Choroid plexus epithelial cell (primary cell): ENCODE data around the gene NRSN2.
"Not testable (repeated sequence)": the region's sequence is repeated elsewhere in the genome, so short reads cannot be mapped to it uniquely, and the experiment has no call there.

Experiments
- DNase-seq: peaks from one replicate; pipeline ENCODE4 v3.0.0-alpha.2; 2010; ENCODE audit warnings: low read depth
- H3K4me3 ChIP-seq: 2 replicates; pipeline ENCODE4 v1.5.1; 2011; ENCODE audit warnings: low read depth, mild to moderate bottlenecking, control low read depth, low read length, moderate library complexity
- TF ChIP-seq, protein P1 (sequence below): conservative IDR thresholded peaks from 2 replicates; pipeline ENCODE4 v1.5.1; 2011; ENCODE audit warnings: low read depth, mild to moderate bottlenecking, control low read depth, inconsistent platforms, low read length, moderate library complexity

Gene NRSN2

GRCh38 chr20:381581-382290 lies 34.8 kb downstream of the NRSN2 start:
- peak overlapping the region; percentile 71 for H3K4me3 ChIP-seq
- TF ChIP-seq, protein P1, sequence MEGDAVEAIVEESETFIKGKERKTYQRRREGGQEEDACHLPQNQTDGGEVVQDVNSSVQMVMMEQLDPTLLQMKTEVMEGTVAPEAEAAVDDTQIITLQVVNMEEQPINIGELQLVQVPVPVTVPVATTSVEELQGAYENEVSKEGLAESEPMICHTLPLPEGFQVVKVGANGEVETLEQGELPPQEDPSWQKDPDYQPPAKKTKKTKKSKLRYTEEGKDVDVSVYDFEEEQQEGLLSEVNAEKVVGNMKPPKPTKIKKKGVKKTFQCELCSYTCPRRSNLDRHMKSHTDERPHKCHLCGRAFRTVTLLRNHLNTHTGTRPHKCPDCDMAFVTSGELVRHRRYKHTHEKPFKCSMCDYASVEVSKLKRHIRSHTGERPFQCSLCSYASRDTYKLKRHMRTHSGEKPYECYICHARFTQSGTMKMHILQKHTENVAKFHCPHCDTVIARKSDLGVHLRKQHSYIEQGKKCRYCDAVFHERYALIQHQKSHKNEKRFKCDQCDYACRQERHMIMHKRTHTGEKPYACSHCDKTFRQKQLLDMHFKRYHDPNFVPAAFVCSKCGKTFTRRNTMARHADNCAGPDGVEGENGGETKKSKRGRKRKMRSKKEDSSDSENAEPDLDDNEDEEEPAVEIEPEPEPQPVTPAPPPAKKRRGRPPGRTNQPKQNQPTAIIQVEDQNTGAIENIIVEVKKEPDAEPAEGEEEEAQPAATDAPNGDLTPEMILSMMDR, result no peak
- peak; percentile 77 for DNase-seq

DNA sequence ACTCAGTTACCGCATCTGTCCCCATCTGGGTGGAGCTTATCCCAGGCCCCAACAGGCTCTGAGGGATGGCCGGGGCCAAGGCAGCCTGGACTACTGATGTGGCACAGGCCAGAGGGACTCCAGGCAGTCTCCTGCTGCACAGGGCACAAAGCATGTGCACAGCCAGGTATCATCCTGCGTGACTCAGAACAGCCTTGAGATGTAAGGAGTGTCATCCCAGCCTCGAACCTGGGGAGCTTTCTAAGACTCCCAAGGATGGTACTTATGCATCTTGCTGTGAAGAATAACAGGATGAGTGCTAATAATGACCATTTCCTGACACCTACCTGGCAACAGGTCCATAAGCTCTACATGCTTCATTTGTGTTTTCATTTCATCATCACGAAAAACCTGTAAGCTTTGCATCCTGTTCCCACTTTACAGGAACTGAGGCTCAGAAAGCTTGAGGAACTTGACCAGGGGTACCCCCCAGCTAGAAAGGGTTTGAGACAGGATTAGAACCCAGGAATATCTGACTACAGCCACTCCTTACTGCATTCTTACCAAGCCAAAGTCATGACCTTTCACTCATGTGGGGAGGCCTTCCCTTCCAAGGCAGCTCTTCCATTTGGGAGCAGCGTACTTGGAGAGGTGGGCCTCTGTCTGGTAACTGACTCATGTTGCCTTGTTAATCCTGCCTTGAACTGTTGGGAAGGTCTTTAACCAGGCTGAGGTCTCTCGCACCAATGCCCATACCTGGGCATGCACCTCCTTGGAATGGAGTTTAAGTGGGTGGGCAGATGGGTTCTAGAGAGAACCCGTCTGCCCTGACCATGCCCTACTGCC lies 35.6 kb downstream of the NRSN2 start:
- H3K4me3 ChIP-seq, result peak overlapping the region; percentile 71
- DNase-seq, result no peak
- TF ChIP-seq, protein P1, result no peak

GRCh38 chr20:383889-384288 lies 37.0 kb downstream of the NRSN2 start:
- TF ChIP-seq, protein P1, result no peak
- no peak overlapping the region for H3K4me3 ChIP-seq
- DNase-seq, result no peak

GRCh38 chr20:384723-385122 lies 37.8 kb downstream of the NRSN2 start:
- DNase-seq, result no peak
- TF ChIP-seq, protein P1, result no peak
- no peak overlapping the region for H3K4me3 ChIP-seq

- DNase-seq, result no peak
- no peak overlapping the region for H3K4me3 ChIP-seq
- TF ChIP-seq, protein P1, result no peak
Observed at GRCh38 chr20:385448-385847, 38.5 kb downstream of the NRSN2 start.

GRCh38 chr20:386634-387033 lies 39.7 kb downstream of the NRSN2 start:
- not testable (repeated sequence) for H3K4me3 ChIP-seq, DNase-seq

- TF ChIP-seq, protein P1, result no peak
Observed at GRCh38 chr20:387520-387919, 40.6 kb downstream of the NRSN2 start.

More at GRCh38 chr20:387520-387919, 40.6 kb downstream of the NRSN2 start:
- no peak overlapping the region for H3K4me3 ChIP-seq
- DNase-seq, result no peak
